ENCODE data around the gene NEURL1B.
"Not testable (repeated sequence)": the region's sequence is repeated elsewhere in the genome, so short reads cannot be mapped to it uniquely, and the experiment has no call there.

NEURL1B gene, protein sequence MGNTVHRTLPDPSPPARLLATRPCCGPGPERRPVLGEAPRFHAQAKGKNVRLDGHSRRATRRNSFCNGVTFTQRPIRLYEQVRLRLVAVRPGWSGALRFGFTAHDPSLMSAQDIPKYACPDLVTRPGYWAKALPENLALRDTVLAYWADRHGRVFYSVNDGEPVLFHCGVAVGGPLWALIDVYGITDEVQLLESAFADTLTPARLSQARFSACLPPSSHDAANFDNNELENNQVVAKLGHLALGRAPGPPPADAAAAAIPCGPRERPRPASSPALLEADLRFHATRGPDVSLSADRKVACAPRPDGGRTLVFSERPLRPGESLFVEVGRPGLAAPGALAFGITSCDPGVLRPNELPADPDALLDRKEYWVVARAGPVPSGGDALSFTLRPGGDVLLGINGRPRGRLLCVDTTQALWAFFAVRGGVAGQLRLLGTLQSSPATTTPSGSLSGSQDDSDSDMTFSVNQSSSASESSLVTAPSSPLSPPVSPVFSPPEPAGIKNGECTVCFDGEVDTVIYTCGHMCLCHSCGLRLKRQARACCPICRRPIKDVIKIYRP

DNA sequence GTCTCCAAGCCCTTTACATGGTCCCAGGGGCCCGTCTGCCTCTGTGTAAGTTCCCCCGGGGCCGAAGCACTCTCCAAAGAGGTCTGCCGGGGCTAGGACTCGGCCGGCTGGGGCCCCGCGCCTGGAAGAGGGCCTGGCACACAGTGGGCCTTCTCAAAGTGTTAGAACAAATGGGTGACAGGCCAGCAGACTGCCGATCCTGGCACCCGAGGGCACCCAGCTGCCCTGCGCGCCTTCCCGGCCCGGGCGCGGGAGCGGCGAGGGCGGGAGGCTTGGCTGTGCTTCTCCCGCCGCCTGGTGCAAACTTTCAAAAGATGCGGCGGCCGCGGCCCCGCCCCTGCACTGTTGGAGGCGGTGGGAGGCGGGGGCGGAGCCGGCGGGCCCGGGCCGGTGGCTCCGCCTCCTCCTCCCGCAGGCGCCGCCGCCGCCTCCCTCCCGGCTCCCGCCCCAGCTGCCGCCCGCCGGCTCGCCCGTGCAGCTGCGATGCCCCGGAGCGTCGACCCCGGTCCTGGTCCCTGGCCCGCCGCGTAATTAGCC is at the start of gene NEURL1B:
TSS of gene NEURL1B (plus strand) at position 442 of the 537 bp plus-strand sequence. CDS start 144 bp downstream, outside the sequence.
- DNase-seq: peak; percentile 93

- no peak for DNase-seq
These were observed 49.4 kb upstream of the NEURL1B start for GRCh38 chr5:172591636-172592035.

DNA sequence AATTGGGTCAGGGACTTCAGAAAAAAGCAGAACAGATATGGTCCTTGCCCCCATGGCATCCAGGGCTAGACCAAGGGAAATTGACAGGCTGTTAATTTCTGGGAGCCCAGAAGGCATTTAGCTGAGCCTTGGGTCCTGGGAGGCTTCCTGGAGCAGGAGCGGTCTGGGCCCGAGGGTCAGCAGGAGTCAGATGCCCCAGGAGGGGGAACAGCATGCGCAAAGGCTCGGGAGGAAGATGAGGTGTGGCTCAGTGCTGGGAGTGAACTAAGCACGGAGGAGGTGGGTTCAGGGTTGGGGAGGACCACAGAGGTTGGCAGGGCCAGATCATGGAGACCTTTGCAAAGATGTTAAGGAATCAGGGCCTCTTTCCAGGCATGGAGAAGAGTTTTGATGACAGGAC is 48.2 kb upstream of the NEURL1B start:
- no peak for DNase-seq

DNA sequence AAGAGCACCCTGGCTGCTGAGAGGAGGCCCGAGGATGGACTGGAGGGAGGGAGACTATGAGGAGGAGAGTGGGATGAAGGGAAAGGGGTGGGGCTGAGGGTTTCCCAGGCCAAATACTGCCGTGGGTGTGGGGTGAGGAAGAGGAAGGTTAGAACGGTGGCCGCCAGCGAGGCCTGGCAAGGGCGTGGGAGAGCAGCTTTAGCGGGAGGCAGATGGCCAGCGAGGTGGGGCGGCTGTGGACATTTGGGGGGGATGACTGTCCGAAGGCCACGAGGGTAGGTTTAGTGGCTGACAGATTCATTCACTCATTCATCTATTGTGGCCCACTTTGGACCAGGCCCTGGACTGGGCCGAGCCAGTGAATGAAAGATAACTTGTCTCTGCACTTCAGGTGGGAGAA is 47.8 kb upstream of the NEURL1B start:
- no peak for DNase-seq

DNA sequence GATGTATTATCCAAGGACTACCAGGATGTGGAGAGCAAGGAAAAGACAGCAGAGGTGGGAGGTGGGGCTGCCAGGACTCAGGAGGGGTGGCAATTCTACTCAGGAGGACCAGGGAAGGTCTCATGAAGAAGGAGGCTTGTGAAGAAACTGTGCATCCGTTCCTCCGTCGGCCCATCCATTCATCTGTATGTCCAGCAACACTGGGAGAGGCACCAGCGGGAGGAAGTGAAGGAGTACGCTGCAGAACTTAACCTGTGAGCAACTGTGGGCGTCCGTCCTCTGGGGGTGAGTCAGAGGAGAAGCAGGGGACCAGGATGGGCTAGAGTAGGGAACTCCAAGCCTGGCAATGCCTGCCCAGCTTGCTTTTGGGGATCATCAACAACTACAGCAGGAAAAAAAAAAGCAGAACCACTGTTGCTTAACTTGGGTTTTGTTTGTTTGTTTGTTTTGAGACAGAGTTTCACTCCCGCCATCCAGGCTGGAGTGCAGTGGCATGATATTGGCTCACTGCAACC is 47.3 kb upstream of the NEURL1B start:
- DNase-seq: no peak

- DNase-seq: no peak
These were observed 46.6 kb upstream of the NEURL1B start for GRCh38 chr5:172594431-172594830.

- peak; percentile 50 for DNase-seq
These were observed 46.1 kb upstream of the NEURL1B start for GRCh38 chr5:172594867-172595466.

- peak; percentile 47 for DNase-seq
These were observed 45.2 kb upstream of the NEURL1B start for GRCh38 chr5:172595596-172596455.

GRCh38 chr5:172596638-172597231 is 44.3 kb upstream of the NEURL1B start:
- DNase-seq: no peak

GRCh38 chr5:172597755-172598155 is 43.3 kb upstream of the NEURL1B start:
- no peak for DNase-seq

- no peak for DNase-seq
These were observed 42.5 kb upstream of the NEURL1B start for GRCh38 chr5:172598251-172599203.

DNA sequence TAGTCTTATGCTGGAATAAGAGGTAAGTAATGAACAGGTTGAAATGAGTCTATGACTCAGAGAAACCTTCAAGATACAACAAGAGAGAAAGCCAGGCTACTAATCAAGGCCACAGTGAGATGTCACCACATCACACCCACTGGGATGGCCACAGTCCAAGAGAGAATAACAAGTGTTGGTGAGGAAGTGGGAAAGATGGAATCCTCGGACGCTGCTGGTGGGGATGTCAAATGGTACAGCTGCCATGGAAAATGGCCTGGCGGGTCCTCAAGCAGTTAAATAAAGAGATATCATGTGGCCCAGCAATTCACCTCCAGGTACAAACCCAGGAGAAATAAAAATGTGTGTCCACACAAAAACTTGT is 41.9 kb upstream of the NEURL1B start:
- DNase-seq: no peak

- DNase-seq: no peak
These were observed 40.5 kb upstream of the NEURL1B start for GRCh38 chr5:172600571-172600970.

GRCh38 chr5:172601576-172601975 is 39.5 kb upstream of the NEURL1B start:
- DNase-seq: not testable (repeated sequence)

DNA sequence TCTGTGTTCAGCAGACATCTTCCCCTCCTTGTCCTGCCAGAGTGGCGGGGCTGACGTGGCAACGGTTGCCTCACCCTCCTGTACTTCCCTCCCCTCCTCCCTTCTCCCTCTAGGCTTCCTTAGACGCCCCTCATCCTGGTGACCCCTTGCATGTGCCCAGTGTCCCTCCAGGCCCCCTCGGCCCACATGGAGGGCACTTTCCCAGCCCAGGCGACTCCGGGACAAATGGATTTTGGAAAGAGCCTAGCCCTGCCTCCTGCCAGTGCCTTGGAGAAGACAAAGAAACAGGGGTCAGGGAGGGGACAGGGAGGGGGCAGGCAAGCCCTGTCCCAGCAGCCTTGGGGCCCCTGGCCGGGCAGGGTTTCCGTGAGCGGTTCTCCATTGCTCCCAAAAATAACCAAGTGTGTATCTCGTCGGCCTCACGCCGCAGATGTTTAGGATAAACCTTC is 38.3 kb upstream of the NEURL1B start:
- DNase-seq: no peak

DNA sequence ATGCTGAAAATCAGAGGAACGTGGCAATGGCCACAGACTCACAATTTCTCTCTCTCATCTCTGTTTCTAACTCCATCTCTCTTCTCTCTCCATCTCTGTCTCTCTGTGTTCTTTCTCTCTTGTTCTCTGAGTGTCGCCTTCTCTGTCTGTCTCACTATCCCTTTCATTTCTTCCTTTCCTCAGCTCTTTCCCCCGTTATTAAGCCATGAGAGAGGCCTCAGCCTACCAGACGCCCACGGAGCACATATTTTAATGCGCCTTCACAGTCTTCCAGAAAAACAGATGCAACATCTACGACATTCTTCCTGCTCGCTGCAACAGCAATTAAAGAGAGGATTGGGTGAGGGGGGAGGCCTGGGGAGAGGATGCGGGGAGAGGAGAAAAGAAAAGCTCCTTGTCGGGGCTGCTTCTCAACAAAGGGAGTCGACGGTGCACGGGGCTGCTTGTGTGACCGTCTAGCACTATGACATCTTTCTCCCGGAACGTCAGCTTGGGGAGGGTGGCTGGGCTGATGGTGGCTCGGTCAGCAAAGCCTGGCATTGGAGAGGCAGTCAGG is 37.7 kb upstream of the NEURL1B start:
- DNase-seq: no peak

GRCh38 chr5:172605466-172605865 is 35.6 kb upstream of the NEURL1B start:
- no peak for DNase-seq

- DNase-seq: no peak
These were observed 34.8 kb upstream of the NEURL1B start for GRCh38 chr5:172606156-172606785.

GRCh38 chr5:172607213-172607793 is 33.8 kb upstream of the NEURL1B start:
- DNase-seq: no peak

- DNase-seq: peak; percentile 24
These were observed 32.3 kb upstream of the NEURL1B start for GRCh38 chr5:172608773-172609172.
